GM19397 (cell line): Measurements from ENCODE around the gene LMX1B.
"Not testable (repeated sequence)": the region's sequence is repeated elsewhere in the genome, so short reads cannot be mapped to it uniquely, and the experiment has no call there.

ENCODE experiments used
- ATAC-seq: cut with Tn5 transposase; IDR thresholded peaks from one replicate; pipeline ENCODE4 v1.9.1; 2021; ENCODE audit warnings: mild to moderate bottlenecking, moderate library complexity; ENCODE audit not compliant: unreplicated experiment

Gene LMX1B

DNA sequence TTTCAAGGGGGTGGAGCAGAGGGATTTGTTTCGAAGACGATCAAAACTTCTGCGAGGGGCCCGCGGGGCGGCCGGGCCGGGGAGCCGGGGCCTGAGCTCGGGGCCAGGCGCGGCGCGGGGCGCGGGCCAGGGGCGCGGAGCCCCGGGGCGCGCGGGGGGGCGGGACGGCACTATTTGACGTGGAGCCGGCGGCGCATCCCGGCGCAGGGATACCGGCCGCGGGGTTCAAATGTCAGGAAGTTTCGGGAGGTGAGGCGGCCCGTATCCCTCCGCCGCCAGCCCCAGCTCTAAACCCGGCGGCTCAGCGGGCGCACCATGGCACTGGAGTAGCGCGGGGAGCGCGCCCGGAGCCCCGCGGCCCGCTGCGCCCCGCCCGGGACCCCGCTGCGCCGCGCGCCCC lies at the start of gene LMX1B:
Gene LMX1B (plus strand): TSS at position 278 of the 400 bp plus-strand sequence. CDS start 522 bp downstream, outside the sequence.
- no peak for ATAC-seq

GRCh38 chr9:126564128-126564527 lies 49.6 kb upstream of the LMX1B start:
- no peak for ATAC-seq

DNA sequence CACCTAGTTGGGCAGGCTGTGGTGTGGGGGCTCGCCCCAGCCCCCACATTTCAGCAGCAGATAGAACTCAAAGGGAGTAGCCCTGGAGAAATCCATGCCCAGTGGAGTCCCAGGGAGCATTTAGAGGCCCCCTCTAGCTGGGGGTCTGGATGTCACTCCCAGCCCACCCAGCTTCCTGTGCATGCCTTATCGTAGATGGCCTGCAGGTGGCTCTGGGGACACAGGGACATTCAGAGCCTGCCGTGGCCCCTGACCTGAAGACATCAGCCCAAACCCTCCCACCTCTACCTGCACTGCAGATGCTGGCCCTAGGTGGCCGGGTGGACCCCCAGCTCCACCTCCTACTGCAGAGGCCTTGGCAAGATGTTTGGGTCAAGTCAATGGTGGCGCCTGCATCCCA lies 49.0 kb upstream of the LMX1B start:
- no peak for ATAC-seq

- no peak for ATAC-seq
Measured at GRCh38 chr9:126565336-126566128, 48.2 kb upstream of the LMX1B start.

DNA sequence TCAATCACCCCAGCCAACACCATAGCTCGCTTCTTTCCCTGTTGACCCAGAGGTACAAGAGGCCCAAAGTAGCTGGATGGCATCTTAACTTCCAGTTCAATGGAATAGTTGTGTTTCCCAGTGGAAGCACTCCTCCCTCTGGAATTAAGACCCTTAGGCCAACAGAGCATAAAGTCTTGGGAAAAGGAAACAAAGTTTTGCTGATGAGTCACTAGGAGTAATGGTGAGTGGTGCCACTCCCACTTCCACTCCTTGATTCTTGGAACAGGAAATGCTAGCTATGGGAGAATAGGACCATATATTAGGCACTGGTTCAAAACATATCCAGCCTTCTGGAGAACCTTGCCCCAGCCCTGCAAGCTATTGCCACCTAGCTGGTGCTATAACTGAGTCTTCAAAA lies 44.7 kb upstream of the LMX1B start:
- no peak for ATAC-seq

- ATAC-seq: no peak
Measured at GRCh38 chr9:126578029-126578428, 35.7 kb upstream of the LMX1B start.

DNA sequence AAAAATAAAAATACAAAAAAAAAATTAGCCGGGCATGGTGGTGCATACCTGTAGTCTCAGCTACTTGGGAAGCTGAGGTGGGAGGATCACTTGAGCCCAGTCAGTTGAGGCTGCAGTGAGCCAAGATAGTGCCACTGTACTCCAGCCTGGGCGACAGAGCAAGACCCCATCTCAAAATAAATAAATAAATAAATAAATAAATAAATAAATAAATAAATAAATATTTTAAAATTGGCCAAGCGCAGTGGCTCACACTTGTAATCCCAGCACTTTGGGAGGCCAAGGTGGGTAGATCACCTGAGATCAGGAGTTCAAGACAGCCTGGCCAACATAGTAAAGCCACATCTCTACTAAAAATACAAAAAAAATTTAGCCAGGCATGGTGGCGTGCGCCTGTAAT lies 33.4 kb upstream of the LMX1B start:
- not testable (repeated sequence) for ATAC-seq

DNA sequence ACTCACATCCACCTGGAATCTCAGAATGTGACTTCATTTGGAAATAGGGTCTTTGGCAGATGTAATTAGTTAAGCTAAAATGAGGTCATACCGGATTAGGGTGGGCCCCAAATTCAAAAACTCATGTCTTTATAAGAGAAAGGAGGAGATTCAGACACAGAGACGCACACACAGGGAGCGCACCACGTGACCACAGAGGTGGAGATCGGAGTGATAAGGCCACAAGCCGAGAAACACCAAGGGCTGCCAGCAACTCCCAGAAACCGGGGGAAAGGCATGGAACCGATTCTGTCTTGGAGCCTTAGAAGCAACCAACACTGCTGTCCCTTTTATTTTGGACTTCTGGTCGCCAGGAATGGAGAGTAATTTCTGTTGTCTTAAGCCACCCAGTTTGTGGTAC lies 31.8 kb upstream of the LMX1B start:
- no peak for ATAC-seq

GRCh38 chr9:126582427-126582826 lies 31.3 kb upstream of the LMX1B start:
- no peak for ATAC-seq

DNA sequence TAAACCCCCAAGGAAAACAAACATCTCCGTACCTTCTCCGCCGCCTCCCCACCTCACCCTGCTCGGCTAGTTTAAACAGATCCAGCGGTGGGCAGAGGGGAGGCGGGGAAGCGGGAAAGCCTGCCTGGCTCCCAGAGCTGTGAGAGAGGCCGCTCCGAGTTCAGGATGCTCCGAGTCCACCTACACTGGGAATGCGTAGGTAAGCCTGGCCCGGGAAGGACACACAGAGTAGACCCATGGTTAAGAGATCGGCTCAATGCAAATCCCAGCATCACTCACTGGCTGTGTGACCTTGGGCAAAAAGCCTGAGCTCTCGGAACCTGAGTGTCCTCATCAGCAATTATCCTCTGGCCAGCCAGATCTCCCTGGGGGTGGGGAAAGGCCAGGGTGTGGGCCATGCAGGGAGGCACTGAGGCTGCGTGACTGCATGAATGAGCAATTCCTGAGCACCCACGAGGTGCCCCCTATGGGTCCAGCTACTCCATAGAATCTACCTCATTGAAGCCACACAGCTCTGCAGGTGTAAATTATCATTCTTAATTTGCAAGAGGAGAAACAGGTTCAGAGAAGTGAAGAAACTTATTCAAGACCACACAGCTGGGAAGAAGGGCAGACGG lies 30.5 kb upstream of the LMX1B start:
- no peak for ATAC-seq

DNA sequence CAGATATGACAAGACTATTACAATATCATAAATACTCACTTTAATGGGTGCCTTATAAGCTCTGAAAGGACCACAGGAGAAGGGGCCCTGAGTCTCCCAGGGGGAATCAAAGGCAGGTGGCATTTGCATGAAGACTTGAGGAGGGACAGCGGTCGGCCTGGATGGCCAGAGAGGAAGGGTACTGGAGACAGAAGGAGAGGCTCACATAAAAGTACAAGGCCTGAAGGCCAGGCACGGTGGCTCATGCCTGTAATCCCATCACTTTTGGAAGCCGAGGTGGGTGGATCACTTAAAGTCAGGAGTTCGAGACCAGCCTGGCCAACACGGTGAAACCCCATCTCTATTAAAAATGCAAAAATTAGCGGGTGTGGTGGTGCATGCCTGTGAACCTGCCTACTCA lies 29.1 kb upstream of the LMX1B start:
- no peak for ATAC-seq

DNA sequence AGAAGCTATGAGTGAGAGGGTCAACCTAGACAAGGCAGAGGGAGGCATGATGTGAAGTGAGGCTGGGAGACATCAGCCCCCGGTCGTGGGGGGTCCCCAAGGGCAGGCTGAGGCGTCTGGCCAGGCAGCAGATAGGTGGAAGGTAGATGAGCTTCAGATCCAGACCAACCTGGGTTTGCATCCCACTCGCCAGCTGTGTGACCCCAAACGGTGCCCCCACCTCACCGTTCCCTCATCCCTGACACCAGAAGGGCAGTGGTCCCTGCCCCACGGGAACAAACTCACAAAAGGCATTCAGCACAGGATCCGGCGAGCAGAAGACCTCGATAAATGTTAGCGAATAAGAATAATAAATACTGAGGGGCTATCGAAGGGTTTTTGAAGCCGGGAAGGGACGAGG lies 27.5 kb upstream of the LMX1B start:
- ATAC-seq: no peak

GRCh38 chr9:126587187-126588185 lies 26.2 kb upstream of the LMX1B start:
- no peak for ATAC-seq

DNA sequence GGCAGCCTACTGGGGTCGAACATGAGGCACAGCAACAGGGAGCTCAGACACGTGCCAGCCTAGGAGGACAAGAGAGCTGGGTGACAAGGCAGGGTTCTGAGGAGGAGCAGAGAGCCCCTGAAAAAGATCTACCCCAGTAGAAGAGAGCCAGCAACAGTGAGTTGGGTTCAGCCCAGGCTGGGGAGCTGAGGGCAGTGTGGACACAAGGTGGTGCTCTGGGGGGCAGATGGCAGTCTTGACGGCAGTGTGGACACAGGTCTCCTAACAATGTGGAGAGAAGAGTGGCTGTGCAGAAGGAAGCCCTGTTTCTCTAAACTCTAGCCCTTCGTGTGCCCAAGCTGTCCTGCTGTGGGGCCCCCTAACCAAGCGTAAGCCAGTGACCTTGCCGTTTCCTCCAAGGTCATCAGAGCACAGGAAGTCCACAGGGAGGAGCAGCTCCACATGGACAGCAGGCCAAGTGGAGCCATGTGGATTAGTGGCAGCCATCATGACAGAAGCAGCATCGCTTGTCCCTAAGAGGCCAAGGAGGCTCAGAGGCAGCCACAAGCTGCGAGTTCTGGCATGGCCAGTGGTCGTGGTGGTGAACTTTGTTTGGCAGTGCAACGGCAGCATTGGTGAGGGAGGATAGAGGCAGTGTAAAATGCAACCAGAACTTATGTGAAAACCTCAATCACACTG lies 25.1 kb upstream of the LMX1B start:
- no peak for ATAC-seq

- ATAC-seq: no peak
Measured at GRCh38 chr9:126589349-126589748, 24.4 kb upstream of the LMX1B start.

DNA sequence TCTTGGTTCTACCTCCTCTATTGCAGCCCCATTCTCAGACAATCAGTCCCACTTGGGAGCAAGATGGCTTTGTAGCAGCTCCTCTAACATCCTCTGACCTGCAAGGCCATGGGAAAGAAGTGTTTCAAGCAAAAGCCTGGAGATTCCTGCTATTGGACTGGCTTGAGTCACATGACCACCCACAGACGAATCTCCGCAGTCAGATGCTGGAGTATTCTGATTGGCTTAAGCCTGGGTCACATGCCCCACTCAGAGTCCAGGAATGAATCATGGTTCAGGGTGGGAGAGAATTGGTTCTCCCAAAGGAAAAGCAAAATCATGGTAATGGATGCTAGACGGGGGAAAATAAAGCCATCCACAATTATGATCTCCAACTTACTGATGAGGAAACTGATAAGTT lies 22.6 kb upstream of the LMX1B start:
- ATAC-seq: no peak

DNA sequence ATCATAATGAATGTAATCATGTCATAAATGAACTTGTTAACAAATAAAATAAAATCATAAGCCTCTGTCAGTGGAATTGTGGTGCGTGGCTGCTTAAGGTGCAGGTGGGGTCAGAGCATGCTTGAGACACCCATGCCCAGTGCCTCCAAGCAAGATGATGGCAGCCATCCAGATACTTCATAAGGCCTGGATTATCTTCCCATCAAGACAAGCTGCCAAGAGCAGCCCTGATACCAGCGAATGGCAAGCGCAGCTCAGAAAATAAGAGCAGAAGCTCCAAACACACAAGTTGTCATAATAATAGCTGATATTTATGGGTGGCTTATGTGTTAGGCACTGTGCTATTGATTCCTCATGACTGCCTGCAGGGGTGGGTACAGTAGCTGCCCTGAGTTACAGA lies 21.8 kb upstream of the LMX1B start:
- no peak for ATAC-seq

GRCh38 chr9:126592461-126592860 lies 21.3 kb upstream of the LMX1B start:
- no peak for ATAC-seq

DNA sequence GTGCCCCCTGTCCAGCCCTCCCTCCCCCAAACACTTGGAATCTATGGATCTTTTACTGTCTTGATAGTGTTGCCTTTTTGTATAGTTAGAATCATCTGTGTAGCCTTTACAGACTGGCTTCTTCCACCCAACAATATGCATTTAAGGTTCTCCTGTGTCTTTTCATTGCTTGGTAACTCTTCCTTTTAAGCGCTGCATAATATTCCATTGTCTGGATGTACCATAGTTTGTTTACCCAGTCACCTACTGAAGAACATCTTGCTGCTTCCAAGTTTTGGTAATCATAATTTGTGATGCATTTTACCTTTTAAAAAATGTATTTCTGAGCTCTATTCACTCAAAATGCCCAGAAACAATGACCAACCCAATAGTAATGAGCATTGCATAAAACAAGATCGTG lies 17.7 kb upstream of the LMX1B start:
- no peak for ATAC-seq

DNA sequence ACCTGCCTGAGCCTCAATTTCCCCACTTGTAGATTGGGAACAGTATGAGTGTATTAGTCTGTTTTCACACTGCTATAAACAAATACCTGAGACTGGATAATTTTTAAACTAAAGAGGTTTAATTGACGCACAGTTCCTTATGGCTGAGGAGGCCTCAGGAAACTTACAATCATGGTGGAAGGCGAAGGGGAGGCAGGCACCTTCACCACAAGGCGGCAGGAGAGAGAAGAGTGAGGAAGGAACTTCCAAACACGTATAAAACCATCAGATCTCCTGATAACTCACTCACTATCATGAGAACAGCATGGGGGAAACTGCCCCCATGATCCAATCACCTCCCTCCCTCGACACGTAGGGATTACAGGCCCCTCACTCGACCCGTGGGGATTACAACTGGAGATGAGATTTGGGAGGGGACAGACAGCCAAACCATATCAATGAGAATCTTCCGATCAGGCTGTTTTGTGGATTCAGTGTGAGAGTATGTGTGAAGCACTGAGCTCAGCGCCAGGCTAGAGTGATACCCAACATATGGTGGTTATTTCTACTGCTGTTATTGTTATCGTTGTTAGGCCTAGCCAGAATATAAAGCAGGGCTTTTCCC lies 14.6 kb upstream of the LMX1B start:
- no peak for ATAC-seq
